Measurements from ENCODE around the gene WNT11. TPM values are rescaled to one million over a fixed set of nuclear protein-coding genes. Genes with fewer than 3 reads are reported as not detected.
A peak's percentile ranks its signal among the peaks of the same experiment; 100 is the strongest.

Gene WNT11
- total and polyA plus RNA-seq, 2 of the 13 experiments (the other 11 are each of a cell fraction or from before 2014, with no cell fraction given) = 0.34 to 0.66 TPM

GRCh38 chr11:76207642-76208401, 1.5 kb upstream of the WNT11 start (continued):
- 0 out of 2 replicates have a peak, but pooled peaks have one; percentile 5 for TF ChIP-seq ZNF263 (CRISPR knock-in tag; IDR thresholded peaks at IDR 0.05)
- TF ChIP-seq NONO (IDR thresholded peaks at IDR 0.05) = no peak
- peak; percentile 10; the same call in 1 of the 2 replicates for TF ChIP-seq NONO (CRISPR knock-in tag; conservative IDR thresholded peaks at IDR 0.05)
- no peak for TF ChIP-seq ATRX (CRISPR knock-in tag; IDR thresholded peaks at IDR 0.05; ENCODE audit: borderline replicate concordance)
- no peak for TF ChIP-seq NFYC (CRISPR knock-in tag; IDR thresholded peaks at IDR 0.05)
- TF ChIP-seq NR3C1 (CRISPR knock-in tag; IDR thresholded peaks at IDR 0.05) = no peak
- TF ChIP-seq E2F2 (CRISPR knock-in tag; IDR thresholded peaks at IDR 0.05; ENCODE audit: borderline replicate concordance) = no peak
- TF ChIP-seq, protein P1, sequence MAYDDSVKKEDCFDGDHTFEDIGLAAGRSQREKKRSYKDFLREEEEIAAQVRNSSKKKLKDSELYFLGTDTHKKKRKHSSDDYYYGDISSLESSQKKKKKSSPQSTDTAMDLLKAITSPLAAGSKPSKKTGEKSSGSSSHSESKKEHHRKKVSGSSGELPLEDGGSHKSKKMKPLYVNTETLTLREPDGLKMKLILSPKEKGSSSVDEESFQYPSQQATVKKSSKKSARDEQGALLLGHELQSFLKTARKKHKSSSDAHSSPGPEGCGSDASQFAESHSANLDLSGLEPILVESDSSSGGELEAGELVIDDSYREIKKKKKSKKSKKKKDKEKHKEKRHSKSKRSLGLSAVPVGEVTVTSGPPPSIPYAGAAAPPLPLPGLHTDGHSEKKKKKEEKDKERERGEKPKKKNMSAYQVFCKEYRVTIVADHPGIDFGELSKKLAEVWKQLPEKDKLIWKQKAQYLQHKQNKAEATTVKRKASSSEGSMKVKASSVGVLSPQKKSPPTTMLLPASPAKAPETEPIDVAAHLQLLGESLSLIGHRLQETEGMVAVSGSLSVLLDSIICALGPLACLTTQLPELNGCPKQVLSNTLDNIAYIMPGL (CRISPR knock-in tag; IDR thresholded peaks at IDR 0.05; ENCODE audit: borderline replicate concordance in 1 of 2, low read depth in 1 of 2) = peak; percentile 69 to 73; a peak in 3 of 4 replicates
- TF ChIP-seq ZNF362 (CRISPR knock-in tag; IDR thresholded peaks at IDR 0.05; ENCODE audit: borderline replicate concordance) = peak; percentile 50
- no peak for TF ChIP-seq KDM6A (CRISPR knock-in tag; IDR thresholded peaks at IDR 0.05; ENCODE audit: low read depth)
- 0 out of 2 replicates have a peak, but pooled peaks have one; percentile 22 for TF ChIP-seq PPARG (CRISPR knock-in tag; conservative IDR thresholded peaks at IDR 0.05)
- TF ChIP-seq, protein P2, sequence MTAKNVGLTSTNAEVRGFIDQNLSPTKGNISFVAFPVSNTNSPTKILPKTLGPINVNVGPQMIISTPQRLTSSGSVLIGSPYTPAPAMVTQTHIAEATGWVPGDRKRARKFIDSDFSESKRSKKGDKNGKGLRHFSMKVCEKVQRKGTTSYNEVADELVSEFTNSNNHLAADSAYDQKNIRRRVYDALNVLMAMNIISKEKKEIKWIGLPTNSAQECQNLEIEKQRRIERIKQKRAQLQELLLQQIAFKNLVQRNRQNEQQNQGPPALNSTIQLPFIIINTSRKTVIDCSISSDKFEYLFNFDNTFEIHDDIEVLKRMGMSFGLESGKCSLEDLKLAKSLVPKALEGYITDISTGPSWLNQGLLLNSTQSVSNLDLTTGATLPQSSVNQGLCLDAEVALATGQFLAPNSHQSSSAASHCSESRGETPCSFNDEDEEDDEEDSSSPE (CRISPR knock-in tag; IDR thresholded peaks at IDR 0.05) = peak; percentile 42; the same call in 1 of the 2 replicates
- 0 out of 2 replicates have a peak, but pooled peaks have one; percentile 28 for TF ChIP-seq TBX2 (CRISPR knock-in tag; IDR thresholded peaks at IDR 0.05; ENCODE audit: borderline replicate concordance)
- TF ChIP-seq STAT5B (CRISPR knock-in tag; IDR thresholded peaks at IDR 0.05) = no peak
- peak; percentile 50; the same call in 1 of the 2 replicates for TF ChIP-seq GABPB1 (CRISPR knock-in tag; IDR thresholded peaks at IDR 0.05)
- TF ChIP-seq MAZ (IDR thresholded peaks at IDR 0.05; ENCODE audit: borderline replicate concordance, low read depth, low read length) = peak; percentile 67; the same call in 1 of the 2 replicates
- peak; percentile 87 for TF ChIP-seq MAZ (CRISPR knock-in tag; IDR thresholded peaks at IDR 0.05; ENCODE audit: low read depth)
- TF ChIP-seq ZBTB39 (CRISPR knock-in tag; IDR thresholded peaks at IDR 0.05) = 0 out of 2 replicates have a peak, but pooled peaks have one; percentile 38
- TF ChIP-seq HMGA1 (CRISPR knock-in tag; conservative IDR thresholded peaks at IDR 0.05) = no peak
- 0 out of 2 replicates have a peak, but pooled peaks have one; percentile 19 for TF ChIP-seq ZNF546 (CRISPR knock-in tag; conservative IDR thresholded peaks at IDR 0.05)
- TF ChIP-seq BRCA1 (CRISPR knock-in tag; IDR thresholded peaks at IDR 0.05) = no peak
- no peak for TF ChIP-seq ZNF703 (CRISPR knock-in tag; IDR thresholded peaks at IDR 0.05; ENCODE audit: borderline replicate concordance)
